Tibial artery (tissue), 4 donors: ENCODE results near the gene SLC38A10.

Experiments used
- DNase-seq, 2 donors: peaks; one replicate each; pipeline ENCODE4 v3.0.0-alpha.2; 2019
- H3K27ac ChIP-seq, 2 donors: fragments of 200-600 bp; sonication (generic) in 1 of 2; 1 replicate in 1 of 2; 2 replicates in 1 of 2; pipeline ENCODE4 v1.5.1; 2018 to 2019; ENCODE audit warnings: mild to moderate bottlenecking in 1 of 2
- H3K27me3 ChIP-seq, 2 donors: fragments of 200-600 bp; sonication (generic) in 1 of 2; one replicate each; pipeline versions ENCODE4 v1.5.1 to v1.6.0; 2016 to 2019
- H3K36me3 ChIP-seq, 3 donors: fragments of 200-600 bp; sonication (generic) in 2 of 3; one replicate each; pipeline ENCODE4 v1.5.1; 2016 to 2019; ENCODE audit warnings: mild to moderate bottlenecking in 2 of 3
- H3K4me1 ChIP-seq, 4 donors: fragments of 200-600 bp; sonication (generic) in 2 of 4; 1 replicate in 3 of 4; 2 replicates in 1 of 4; pipeline ENCODE4 v1.5.1; 2016 to 2019
- H3K4me3 ChIP-seq, 2 donors: fragments of 200-600 bp; sonication (generic) in 1 of 2; 1 replicate in 1 of 2; 2 replicates in 1 of 2; pipeline ENCODE4 v1.5.1; 2018 to 2019; ENCODE audit warnings: mild to moderate bottlenecking in 2 of 2
- H3K9me3 ChIP-seq, 3 donors: fragments of 200-600 bp; sonication (generic) in 1 of 3; one replicate each; pipeline ENCODE4 v1.5.1; 2016 to 2019
- CTCF ChIP-seq, 2 experiments: fragments of 200-600 bp in 1 of 2; fragments of 450-650 bp in 1 of 2; IDR thresholded peaks; one replicate each; pipeline ENCODE4 v1.5.1; 2017 to 2019; ENCODE audit warnings: antibody characterized with exemption in 2 of 2, mild to moderate bottlenecking in 1 of 2, moderate library complexity in 1 of 2
- intact Hi-C: fragments of 100-400 bp; cut with DNase I; formaldehyde crosslinking; loops from one replicate; pipeline ENCODE4 v1.15.0; 2023; ENCODE audit warnings: low total_unique reads

SLC38A10 gene

DNA sequence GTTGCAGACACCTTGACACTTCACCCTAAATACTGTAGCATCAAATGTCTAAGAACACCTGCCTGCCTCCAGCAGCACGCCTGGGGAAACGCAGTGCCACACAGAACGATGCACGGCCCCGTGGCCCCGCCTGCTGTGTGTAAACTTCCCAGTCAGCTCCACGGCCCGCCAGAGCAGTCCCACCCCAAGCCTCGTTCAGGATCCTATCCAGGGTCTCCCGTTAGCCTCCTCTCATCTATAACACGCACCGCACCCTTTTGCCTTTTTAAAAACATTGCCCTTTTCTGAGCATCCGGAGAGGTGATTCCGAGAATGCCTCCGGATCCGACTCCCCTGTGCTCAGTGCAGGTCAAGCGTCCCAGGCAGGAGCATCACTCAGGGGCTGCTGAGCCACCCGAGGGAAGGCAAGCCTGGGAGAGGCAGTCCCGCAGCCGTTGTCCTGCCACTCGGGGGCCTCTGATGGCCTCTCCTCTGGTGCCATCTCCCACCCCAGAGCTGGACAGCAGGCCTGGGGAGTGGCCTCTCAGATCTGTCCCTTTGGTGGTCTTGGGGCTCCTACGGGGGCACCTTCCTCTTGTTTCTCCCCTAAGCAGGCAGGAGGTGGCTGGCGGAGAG, 37.9 kb upstream of the SLC38A10 start:
- no peak overlapping the region for H3K4me3 ChIP-seq
- no peaks in the 10 kb centered on the region for H3K9me3 ChIP-seq
- intact Hi-C loops, result no loop called here
- H3K4me1 ChIP-seq, result peaks cover 0 to 37% (median 13%) of the 10 kb centered on the region in 4 donors
- no peak for TF ChIP-seq CTCF (IDR thresholded peaks at IDR 0.05)
- H3K27ac ChIP-seq, result no peak overlapping the region
- no peak for DNase-seq
- H3K36me3 ChIP-seq, result no peaks in the 10 kb centered on the region
- H3K27me3 ChIP-seq, result peaks cover 0 to 77% of the 10 kb centered on the region in 2 donors

- intact Hi-C loops, result no loop called here
Observed at GRCh38 chr17:81332118-81332834, 37.2 kb upstream of the SLC38A10 start.

DNA sequence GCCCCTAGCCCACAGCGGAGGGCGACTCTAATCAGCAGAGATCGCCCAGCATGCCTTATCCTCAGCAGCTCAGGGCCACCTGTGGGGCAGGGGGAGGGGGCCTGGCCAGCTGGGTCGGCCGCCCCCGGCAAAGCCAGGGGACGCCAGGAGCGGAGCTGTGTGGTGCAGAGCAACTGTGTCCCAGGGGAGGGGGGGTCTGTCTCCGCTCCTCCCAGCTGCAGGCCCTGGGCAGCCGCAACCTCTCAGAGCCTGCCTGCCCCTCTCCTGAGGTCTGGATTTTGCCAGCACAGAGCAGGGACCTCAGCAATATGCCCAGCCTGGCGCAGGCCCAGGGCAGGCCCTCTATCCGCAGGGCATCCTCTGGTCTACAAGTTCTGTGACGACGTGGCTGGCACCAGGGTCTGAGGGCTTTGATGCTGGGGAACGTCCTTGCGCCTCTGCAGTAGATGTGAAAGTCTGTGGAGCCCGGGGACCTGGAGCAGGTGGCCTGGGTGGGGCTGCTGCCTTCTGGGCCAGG, 36.5 kb upstream of the SLC38A10 start:
- no peak overlapping the region for H3K4me3 ChIP-seq
- H3K36me3 ChIP-seq, result no peaks in the 10 kb centered on the region
- no peak overlapping the region for H3K27ac ChIP-seq
- peaks cover 0 to 29% (median 13%) of the 10 kb centered on the region in 4 donors for H3K4me1 ChIP-seq
- H3K9me3 ChIP-seq, result no peaks in the 10 kb centered on the region
- H3K27me3 ChIP-seq, result peaks cover 0 to 78% of the 10 kb centered on the region in 2 donors
- intact Hi-C loops, result no loop called here
- no peak for DNase-seq
- TF ChIP-seq CTCF (IDR thresholded peaks at IDR 0.05), result no peak

More at GRCh38 chr17:81332118-81332834, 37.2 kb upstream of the SLC38A10 start:
- TF ChIP-seq CTCF (IDR thresholded peaks at IDR 0.05), result no peak
- H3K27me3 ChIP-seq, result peaks cover 0 to 78% of the 10 kb centered on the region in 2 donors
- peaks cover 0 to 35% (median 11%) of the 10 kb centered on the region in 4 donors for H3K4me1 ChIP-seq
- H3K4me3 ChIP-seq, result no peak overlapping the region
- no peak for DNase-seq
- H3K9me3 ChIP-seq, result no peaks in the 10 kb centered on the region
- H3K36me3 ChIP-seq, result no peaks in the 10 kb centered on the region
- no peak overlapping the region for H3K27ac ChIP-seq

DNA sequence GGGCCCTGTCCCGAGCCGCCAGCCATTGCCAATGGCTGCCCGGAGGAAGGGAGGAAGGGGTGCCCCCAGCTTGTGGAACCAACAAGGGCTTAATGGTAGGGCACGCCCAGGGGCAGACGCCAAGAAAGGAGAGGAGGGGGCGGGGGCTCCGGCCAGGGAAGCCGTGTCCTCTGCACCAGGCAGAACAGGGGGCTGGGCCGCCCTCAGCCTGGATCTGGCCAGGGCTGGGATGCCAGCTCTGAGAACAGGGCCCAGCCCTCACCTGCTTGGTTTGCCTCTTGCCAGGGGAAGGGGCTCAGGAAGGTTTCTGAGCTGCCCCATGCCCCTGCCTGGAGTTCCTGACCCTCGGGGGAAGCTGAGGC, 35.8 kb upstream of the SLC38A10 start:
- Histone ChIP-seq H3K27ac (no peak overlapping the region), H3K36me3 (no peaks in the 10 kb centered on the region), H3K27me3 (peaks cover 0 to 77% of the 10 kb centered on the region in 2 donors), H3K9me3 (no peaks in the 10 kb centered on the region), H3K4me1 (peaks cover 0 to 29% (median 15%) of the 10 kb centered on the region in 4 donors), H3K4me3 (no peak overlapping the region)
- no peak for DNase-seq
- intact Hi-C loops, result no loop called here
- no peak for TF ChIP-seq CTCF (IDR thresholded peaks at IDR 0.05)

- no peak overlapping the region for H3K4me3 ChIP-seq
- peaks cover 0 to 77% of the 10 kb centered on the region in 2 donors for H3K27me3 ChIP-seq
- intact Hi-C loops, result no loop called here
- no peaks in the 10 kb centered on the region for H3K36me3 ChIP-seq
- no peaks in the 10 kb centered on the region for H3K9me3 ChIP-seq
- DNase-seq, result no peak
- H3K27ac ChIP-seq, result no peak overlapping the region
- peaks cover 0 to 29% (median 15%) of the 10 kb centered on the region in 4 donors for H3K4me1 ChIP-seq
- no peak for TF ChIP-seq CTCF (IDR thresholded peaks at IDR 0.05)
Observed at GRCh38 chr17:81329927-81330883, 35.1 kb upstream of the SLC38A10 start.
